A549 treated with dexamethasone at 1 μM for 4 hours (cell line): ENCODE data around the gene FAM236B. TPM values are rescaled to one million over a fixed set of nuclear protein-coding genes. Genes with fewer than 3 reads are reported as not detected.

Experiments
- total RNA-seq: library from RNA; stranded (reverse); fragments of 200-300 nt; extraction: Qiagen RNA extraction; gene quantifications from 5 replicates; pipeline ENCODE4 v1.2.3, GENCODE V29; 2022

FAM236B gene
- not detected in 5 replicates for total RNA-seq

GRCh38 chrX:72782560-72782959 lies at the start of gene FAM236B:
FAM236B (minus strand) TSS chrX:72782660; CDS start chrX:72782560, 100 bp downstream.

DNA sequence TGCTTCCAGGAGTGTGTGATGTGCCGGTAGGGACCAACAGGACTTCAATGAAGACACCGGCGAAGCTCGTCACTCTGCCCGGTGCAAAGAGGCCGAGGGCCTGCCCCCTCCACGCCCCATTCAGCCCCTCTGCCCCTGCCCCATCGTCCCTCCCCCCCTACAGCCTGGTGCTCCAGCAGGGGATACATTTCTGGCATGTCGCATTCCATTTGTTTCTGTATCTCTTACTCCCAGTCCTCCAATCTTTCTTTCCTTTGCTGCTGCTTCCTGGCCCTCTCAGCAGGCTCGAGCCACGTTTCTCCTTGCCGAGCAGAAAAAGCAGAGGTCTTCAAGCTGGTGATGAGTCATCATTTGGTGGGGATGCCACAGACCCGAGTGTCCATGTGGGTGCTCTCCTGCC lies 25.6 kb upstream of the FAM236B start, which contains the start of gene FAM236D:
Gene FAM236D (minus strand): TSS at position 101 of the 400 bp plus-strand sequence. CDS start 100 bp downstream, at position 1.

GRCh38 chrX:72776653-72777466 lies 5.6 kb downstream of the FAM236B start, which contains the start of gene DMRTC1B:
DMRTC1B (plus strand) TSS chrX:72776890; CDS start chrX:72845136, 68,246 bp downstream.

Other genes with a start within 250 kb of the FAM236B start
- gene HDAC8, start 209.8 kb downstream of the FAM236B start, total RNA-seq = 22.8 to 26.8 TPM (median 24.9 TPM) in 5 replicates
- gene PHKA1, start 68.4 kb downstream of the FAM236B start, total RNA-seq = 23.5 to 33.3 TPM (median 30.8 TPM) in 5 replicates
- not detected in 5 replicates for gene DMRTC1B, start 5.8 kb downstream of the FAM236B start, total RNA-seq
- gene FAM236D, start 25.6 kb upstream of the FAM236B start, total RNA-seq = not detected in 5 replicates
- not detected in 5 replicates for gene FAM236C, start 130.0 kb upstream of the FAM236B start, total RNA-seq
- gene FAM236A, start 155.5 kb upstream of the FAM236B start, total RNA-seq = not detected in 5 replicates
- gene DMRTC1, start 161.2 kb upstream of the FAM236B start, total RNA-seq = not detected in 5 replicates
- not detected in 5 replicates for gene PABPC1L2B, start 220.3 kb upstream of the FAM236B start, total RNA-seq